GM19240 (cell line): ENCODE measurements around the gene OTP.

Source experiments
- DNase-seq: peaks from one replicate; pipeline ENCODE4 v3.0.0; 2011; ENCODE audit warnings: low spot score; ENCODE audit not compliant: insufficient read length

The OTP gene

DNA sequence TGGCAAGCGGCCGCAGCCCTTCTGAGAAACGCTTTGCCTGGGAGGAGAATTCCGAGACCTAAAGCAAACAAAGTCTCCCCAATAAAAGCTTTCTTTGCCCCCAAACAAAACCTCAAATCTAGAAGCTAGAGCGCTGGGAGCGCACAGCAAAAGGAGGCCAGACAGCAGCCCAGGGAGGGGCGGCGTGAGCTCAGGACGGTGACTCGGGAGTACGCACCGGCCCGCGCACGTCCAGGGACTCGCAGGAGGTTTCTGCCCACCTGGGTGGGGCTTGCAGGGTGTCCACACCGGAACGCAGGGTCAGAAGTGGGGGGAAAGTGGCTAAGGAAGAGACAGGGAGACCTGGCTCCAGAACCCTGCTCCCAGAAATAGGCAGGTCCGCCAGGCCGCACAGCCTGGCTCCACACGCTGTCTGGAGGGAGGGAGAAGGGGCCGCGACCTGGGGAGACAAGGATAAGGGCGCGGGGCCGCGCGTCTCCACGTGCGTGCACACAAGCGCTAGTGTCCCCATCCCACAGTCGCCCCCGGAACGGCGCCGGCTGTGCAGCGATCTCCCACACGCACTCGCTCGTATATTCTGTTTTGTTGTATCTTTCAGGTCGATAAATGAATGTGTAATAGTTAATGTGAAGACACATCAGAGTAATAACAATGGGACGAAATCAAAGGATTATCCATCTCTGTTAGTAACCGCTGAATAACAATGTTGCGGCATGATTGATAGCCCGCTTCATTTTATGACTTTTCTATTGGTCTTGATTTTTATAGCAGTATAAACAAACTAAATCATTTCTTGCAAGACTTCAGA lies 2.3 kb upstream of the OTP start:
- DNase-seq = no peak

DNA sequence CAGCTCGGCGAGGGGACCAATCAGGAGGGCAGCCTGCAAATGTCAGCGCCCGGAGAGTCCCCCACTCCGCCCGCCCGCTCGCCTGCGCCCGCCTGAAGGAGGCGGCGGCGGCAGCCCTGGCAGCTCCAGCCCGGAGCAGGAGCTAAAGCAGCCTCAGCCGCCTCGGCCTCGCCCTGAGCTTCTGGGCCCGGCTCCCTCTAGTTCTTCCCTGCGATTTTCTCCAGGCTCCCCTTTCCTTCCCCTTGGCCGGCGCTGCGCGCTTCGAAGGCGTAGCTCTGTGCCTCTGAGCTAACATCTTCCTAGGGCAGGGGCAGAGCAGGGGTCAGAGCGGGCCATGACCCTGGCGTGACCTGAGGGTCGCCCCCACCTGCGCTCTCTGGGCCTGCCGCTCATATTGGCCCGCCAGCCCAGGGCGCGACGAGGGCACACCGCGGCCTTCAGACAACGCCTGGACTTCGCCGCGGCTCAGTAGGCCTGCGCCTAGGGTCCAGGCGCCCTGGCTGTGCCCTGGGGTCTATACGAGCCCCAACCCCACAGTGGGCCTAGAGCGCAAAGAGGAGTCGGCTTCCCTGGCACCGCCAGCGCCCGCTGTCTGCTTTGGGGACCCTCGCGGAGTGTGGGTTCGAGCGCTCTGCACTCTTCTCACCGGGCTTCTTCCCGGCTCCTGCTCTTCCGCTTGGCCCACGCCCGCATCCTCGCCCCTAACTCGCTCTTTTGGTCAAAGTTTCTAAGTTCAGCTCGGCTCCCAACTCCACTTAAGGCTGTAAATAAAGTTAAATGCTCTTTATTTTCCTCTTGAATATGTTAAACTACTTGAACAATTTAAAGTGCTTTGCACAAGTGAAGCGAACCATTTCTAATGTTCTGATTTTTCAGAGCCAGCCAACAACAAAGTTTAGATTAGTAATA lies 504 bp upstream of the OTP start:
- no peak for DNase-seq

DNA sequence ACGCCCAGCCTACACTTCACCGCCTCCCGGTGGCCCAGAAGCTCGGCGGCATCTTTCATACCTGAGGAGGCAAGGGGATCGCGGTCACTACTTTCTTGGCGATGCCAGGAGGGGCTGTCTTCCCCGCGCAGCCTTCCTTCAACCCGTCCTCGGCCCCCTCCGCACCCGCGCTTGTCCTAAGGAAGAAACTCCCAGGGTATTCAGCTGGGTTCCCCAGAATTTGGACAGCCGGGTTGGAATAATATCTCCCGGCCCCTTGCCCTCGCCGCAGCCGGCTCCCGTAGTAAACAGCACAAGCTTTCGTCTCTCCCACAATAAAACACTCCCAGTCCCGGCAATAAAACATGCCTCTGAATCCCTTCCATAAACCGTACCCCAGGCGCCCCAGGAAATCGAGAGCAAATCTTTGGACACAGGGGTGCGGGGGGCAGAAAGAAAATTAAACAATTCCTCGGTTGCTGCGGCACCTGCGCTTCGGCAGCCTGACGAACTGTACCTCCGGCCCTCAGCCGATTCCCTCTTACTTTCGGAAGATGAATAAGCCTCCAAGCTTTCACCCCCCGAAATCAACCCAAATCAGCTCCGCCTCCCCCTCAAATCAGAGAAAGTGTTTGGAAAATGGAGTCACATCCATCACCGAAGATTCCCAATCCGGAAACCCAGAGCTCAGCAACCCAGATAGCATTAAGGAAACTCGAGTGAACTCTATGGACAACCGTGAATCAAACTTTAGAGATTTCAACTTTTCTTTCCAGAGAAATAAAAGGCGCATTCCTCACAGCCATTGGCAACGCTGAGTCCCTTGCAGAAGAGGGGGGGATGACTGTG lies 1.1 kb downstream of the OTP start:
- no peak for DNase-seq

DNA sequence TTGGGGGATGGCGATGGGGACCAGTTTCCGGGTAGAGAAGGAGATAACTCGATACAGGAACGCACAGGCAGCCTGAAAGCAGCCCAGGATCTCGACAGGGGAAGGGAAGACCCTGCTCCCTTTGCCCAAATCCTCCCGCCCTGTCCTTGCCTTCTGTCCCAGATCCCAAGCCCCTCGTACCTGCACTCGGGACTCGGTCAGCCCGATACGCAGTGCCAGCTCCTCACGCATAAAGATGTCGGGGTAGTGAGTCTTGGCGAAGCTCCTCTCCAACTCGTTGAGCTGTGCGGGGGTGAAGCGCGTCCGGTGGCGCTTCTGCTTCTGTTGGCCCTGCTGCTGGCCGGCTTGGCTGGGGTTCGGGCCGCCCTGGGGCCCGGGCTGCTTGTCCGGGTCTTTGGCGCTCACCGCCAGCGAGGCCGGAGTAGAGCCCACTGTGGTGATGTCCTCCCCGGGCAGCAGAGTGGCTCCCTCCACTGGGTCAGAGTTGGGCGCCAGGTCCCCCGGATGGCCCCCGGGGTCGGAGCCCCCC lies 1.8 kb downstream of the OTP start:
- DNase-seq = no peak

DNA sequence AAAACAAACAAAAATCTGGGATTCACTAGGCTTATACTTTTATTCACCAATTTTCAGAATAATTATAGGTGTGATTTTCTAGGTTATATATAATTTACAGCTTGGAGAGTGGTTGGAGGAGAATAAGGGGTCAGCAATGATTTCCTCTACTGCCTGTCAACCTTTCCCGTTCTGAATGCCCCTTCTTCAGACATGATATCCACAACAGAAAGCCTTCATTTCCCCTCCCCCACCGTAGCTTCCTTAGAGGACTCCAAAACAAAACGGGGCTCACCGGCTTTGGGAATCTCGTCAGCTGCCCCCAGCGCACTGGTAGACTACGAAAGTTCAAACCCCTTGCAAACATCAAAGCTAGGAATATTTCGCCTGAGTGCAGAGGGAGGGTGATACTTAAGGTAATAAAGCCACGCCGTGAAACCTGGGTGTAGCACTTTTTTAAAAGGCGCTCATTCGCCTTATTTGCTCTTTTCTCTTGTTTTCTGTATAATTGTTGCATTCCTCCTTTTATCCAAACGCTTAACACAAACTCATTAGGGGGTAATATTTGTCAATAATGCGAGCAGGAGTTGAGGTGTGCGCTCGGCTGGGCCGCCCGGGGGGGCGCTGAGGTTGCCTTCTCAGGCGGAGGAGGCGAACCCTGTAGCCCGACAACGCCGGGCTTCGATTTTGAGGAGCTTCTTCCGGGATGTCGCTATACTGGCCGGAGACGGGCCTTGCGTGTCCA lies 2.4 kb downstream of the OTP start:
- no peak for DNase-seq

DNA sequence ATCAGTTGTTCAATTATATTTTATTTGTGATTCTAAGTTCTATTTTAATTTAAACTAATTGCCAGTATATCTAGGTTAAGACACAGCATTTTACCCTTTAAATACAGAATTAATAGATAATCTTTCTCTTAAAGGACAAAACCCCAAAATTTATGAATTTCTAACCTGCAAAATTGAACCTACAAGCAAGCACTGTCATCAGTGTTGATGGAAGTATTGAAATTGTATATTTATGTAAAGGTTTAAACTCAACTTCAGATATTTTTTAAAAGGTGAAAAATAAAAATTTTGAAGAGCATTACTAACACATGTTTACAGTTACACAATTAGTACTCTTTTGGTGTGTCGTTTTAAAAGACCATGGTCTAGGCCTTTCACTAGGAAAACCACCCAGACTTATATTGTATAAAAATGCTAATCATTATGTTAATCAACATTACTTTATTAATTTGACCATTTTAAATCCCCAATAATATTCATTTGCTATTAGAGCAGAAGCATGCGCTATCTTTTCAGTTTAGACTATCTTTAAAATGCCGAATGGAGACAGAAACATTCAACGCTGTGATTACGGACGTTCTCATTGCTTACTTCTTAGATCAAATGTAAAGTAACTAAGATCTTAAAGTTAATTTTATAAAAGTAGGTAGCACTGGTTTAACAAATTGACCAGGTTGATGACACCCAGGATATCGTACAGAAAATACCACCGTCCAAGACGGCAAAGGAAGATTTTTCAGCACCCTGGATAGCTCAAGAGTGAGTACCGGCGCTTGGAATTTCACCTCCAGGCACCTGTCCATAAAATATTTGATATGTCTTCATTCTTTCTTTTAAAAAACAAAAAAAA lies 3.2 kb downstream of the OTP start:
- DNase-seq = no peak

DNA sequence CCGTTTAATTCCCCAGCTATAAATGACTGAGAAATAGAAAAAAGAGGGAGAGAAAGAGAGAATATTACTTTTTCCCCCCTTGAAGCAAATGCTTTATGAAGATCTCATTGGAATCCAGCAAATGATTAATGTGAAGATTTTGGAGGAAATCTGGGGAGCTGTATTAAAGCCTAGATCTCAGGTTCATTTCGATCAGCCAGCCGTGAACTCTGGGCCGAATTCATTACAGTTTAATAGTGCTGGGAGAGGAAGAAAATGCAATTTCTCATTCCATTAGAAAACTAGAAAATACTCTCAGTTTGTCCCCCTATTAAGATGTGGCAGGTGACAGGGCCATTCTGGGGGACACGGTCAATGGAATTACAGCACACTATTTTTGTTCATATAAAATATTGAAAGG lies 4.8 kb downstream of the OTP start:
- DNase-seq = no peak

DNA sequence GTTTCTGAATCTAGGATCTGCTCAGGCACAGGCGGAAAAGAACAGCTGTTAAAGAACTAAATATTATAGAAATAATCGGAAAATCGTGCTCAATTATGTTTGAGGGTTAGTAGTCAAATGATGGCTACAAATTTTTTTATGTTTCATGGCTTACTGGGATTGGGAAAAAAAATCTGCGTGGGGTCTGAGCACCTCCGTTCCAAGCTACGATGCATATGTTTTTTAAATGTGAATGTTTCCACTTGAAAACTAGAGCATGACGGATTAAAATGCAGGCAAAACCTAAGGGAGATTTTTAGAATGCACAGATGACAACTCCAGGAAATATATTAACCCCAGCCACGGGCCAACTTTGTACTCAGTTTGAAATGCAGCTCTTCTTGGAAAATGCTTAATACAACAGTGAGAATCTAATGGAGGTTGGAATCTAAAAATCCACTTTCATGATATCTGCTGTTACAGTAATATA lies 5.3 kb downstream of the OTP start:
- DNase-seq = no peak

DNA sequence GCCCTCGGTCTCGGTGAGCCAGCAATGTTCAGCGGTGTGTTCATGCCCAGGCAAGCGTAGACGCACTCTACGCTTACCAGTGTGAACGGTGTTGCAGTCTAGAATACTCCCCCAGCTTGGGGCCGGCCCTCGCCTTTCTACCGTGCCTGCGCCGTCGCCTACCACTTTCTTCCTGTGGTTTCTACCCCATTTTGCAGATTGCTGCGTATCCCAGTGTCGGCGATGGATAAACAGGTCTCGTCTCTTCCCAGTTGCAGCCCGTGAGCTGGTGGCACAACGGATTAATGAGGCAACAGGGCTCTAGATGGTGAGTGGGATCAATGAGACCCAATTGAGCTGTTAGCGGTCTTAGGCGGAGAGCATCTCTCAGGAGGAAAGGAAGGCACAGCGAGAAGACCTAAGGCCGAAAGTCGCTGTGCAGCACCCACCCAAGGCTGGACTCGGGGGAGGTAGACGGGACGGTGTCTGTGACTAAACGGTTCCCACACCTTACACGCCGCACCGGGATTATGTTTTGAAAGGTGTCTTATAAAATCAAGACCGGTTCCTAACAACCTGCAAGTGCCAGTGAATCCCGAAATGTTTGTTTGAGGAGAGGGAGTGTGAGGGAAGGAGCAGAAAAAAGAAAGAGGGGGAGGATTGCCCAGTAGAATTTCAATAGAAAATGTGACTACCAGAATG lies 5.8 kb downstream of the OTP start:
- DNase-seq = no peak

DNA sequence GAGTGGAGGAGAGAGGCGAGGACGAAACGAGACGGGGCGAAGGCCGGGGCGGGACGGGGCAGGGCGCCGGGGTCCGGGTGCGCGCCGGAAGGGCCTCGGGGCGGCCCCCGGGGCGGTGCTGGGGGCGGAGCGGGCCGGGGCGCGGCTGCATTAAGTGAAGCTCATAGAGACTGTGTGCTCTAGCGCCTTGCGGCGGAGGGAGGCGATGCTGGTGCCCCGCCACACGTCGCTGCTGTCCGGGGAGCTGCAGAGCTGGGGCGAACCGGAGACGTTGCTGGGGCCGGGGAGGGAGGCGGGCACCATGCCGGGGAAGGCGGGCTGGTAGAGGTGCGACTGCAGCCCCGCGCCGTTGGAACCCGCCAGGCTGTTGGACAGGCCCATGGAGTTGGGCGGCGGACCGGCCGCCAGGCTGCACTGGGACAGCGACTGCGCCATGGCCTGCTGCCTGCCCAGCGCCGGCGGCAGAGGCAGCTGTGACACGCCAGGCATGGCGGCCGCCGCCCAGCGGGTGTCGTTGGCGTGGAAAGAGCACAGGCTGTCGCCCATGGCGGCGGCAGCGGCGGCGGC lies 8.3 kb downstream of the OTP start:
- DNase-seq = no peak

DNA sequence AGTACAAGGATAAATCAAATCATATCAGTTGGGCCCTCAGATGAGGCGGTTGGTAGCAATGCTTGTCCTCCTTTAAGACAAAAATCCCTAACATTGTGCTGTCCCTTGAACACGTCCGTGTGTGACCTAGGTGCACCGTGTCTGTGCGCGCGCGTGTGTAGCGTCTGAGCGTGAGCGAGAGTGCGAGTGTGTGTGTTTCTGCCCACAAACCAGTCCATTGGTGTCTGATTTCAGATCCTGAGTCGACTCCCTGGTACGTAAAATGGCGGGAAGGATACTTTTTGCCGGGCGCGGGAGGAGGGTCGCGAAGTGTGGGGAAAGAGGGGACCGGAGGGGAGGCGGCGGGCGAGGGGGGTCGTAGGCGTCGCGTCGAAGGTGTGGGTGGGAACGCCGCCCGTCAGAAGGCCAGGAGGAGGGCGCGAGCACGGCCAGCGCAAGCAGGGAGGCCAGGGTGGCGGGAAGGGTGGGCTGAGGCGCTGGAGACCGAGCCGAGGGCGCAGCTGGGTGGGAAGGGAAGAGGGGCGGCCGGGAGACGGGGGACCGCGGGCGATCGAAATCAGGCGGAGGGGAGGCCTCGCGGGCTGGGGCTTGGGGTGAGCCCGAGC lies 8.9 kb downstream of the OTP start:
- DNase-seq = no peak

DNA sequence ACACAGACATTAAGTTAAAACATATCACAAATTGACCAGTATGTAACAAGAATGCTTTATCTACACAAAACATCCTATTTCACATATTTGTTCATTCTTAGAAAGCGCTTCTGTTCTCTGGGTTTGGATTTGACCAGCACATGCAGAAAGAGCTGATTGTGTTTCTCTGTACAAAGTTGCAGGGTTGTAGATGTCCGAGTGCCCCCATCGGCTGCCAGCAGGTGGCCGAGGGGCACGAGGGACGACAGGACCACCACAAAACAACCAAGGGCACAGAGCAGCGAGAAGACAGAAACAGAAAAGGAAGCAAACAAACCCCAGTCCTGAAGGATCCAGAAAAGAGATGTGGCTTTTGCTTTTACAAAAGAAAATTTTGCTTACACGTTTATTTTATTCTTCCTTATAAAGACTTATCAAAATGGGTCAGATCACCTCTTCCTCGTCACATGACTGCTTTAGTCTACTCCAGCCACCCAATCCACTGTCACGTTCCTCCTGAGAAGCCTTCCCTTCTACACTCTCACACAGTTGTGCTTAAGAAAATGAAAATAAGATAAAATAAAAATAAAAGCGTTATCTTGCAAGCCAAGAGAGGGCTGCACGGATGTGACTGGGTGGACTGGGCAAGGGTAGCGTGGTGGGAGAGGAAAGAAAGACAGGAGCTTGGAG lies 9.5 kb downstream of the OTP start:
- DNase-seq = no peak

DNA sequence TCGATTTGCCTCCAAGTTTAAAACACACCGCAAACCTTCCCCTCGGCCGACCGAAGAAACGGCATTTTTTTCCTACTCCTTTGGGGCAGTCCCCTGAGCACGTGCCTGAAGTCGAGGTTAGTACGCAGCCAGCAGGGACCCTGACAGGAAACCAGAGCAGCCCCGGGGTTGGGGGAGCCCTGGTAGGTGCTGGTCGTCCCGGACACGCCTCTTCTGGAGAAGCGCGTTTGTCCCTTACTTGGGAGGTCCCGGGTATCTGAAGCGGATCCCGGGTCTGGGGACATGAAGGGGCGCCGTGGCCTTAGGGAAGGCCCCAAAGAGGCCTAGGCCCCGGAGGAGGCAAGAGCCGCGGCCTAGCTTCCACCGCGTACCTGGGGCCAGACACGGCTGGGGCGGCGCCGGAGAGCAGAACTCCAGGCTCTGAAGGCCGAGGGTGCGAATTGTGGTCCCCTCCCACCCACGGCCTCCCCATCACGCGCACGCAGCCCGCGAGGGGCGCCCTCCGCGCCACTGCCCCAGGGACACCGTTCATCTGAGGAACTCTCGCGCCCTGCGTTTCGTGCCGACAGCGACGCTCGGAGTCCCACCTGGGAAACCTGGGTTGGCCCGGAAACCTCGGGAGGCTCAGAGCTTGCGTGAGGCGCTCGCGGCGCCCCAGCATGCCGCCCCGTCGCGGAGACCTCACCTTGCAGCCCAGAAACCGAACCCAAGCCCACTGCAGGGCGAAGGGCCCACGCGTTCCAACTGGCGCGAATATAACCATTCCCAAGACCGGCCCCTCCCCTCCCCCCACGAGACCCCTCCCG lies 10.4 kb downstream of the OTP start:
- no peak for DNase-seq

DNA sequence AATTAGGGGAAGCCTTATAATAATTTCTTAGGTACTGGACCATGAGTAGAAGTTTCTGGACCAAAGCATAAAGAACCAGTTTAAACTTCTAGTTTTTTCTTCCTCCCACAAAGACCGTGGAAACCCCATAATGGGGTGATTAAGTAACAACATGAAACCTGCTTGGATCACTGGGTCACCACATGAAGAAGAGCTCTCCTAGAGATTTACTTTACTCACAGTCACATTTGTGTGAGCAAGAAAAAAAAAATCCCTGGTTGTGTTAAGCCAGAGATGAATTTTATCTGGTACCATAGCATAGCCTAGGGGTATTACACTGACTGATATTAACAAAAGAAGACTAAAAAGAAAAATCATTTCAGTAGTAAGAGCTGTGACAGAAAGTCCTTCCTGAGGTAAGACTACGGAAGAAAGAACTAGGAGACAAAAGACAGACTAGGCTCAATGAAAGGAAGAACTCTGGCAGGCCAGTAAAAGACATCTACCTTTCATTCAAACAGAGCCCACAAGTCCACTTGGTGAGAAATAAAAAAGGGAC lies 15.2 kb downstream of the OTP start:
- DNase-seq = no peak

DNA sequence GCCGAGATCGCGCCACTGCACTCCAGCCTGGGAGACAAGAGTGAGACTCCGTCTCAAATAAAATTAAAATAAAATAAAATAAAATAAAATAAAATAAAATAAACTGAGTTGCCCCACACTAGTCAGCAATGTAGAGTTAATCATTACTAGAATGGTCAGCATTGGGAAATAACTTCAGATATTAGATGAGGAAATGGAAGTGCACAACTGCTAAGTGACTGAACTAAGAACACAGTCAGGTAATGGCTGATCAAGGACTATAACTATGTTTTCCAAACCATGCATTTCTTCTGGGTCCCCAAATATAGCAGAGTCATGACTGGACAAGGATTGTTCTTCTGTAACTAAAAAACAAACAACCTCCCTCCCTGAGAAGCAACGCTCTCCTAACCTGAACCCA lies 17.1 kb downstream of the OTP start:
- no peak for DNase-seq

DNA sequence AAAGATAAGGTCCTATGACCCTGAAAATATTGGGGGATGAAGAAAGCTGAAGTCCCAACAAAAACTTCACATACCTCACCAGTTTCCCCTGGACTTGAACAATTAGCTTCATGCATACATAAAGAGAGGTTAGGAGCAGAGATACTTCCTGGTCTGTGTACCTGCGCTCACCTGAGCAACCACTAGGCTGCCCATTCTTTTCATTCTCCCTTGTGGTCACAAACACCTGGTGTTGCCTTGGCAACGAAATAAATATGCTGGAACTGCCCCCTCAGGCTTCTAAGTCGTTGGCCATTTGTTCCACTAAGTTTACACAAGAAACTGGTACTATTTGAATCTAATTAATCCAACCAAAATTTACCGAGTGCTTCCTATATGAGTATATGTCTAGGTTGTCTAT lies 18.1 kb downstream of the OTP start:
- no peak for DNase-seq

DNA sequence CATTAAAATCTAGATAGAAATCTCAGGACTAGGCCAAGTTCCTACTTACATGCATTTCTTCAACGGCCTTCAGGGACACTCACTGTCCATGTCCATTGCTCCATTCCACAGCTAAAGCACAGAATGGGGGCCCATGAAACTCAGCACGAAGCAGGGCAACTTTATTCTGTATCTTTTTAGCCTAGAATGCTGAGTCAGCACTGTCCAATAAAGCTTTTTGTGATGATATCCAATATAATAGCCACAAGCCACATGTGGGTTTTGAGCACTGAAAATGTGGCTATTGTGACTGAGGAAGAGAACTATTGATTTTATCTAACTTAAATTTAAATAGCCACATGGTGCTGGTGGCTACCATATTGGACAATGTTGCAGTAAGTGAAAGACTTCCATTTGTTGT lies 21.6 kb downstream of the OTP start:
- no peak for DNase-seq
